Measurements from ENCODE around the gene ARFGAP3. TPM values are rescaled to one million over a fixed set of nuclear protein-coding genes. Genes with fewer than 3 reads are reported as not detected.

The ARFGAP3 gene
- total RNA-seq, 1 donor from 2014 or later: 78.2 TPM

DNA sequence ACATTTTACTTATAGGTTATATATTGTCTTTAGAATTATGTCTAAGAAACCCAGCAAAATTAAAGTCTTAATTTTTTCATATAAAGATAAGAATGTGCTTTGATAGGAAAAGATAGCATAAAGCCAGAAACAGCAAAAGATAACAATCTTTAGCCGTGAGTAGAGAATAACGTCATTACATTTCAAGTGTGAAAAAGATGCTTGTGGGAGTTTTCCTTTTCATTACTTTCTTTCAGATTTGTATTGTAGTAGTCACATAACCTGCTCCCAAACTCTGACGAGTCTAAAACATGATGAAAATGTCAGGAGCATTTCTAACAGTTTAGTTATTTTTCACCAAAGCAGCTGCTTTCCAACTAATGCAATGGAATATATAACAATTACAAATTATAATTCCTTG is 31.3 kb downstream of the ARFGAP3 start:
- no peak for DNase-seq (ENCODE audit: low read depth)

GRCh38 chr22:42821386-42821785 is 35.7 kb downstream of the ARFGAP3 start:
- DNase-seq (ENCODE audit: low read depth): no peak

DNA sequence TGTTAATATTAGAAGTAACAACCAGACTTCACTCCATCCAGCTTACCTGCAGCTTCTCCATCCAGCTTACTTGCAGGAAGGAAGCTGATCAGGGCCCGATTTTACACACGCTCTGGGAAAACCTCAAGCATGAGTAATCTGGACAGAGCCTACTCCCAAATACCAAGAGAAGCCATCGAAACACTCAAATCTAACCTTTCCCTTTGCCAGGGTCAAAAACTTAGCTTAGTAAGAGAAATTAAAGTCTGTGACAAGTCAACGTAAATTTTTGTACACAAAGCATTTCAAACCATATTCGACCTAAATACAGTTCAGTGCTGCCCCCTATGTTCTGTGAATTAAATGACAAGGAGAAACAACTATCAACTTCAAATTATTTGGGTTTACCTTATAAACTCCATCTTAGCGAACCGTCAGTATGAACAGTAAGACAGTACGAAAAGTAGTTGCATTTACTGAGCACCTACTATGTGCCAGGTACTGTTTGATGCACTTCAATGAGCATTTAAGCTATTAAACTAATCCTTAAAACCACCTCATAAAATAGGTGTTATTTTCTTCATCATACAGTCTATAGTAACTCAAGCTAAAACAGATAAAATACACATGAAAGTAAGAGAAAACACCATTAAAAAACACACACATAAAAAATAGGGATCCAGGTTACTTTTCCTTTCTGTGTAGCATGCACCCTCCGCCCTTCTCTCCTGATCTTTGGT is 36.9 kb downstream of the ARFGAP3 start:
- DNase-seq (ENCODE audit: low read depth): peak; percentile 67

DNA sequence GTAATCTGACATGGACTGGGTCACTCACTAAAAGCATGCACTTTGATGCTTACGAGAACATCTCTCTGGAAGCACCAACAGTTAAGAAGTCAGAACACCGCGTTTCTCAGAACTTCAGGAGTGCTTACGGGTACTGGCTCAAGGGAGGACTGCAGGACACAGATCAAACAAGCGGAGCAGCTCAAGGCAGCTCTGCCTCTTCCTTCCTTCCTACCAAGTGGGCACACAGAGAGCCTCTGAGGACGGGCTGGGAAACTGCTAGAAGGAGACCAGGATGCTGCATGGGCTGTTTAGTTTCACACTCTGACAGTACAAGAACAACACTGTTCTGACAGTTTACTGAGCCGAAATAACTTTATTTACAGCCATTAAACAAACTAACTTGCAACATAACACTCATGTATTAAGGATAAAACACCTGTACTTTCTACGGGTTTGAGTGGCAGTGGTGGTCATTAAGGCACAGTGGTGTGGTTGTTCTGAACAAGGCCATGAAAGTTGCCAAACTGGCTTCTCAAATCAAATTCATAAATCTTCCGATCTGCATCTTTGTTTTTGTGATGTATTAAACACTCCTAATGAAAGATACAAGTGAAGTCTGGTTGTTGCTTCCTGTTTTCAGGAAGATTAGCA is 37.5 kb downstream of the ARFGAP3 start:
- no peak for DNase-seq (ENCODE audit: low read depth)

GRCh38 chr22:42817556-42817955 is 39.5 kb downstream of the ARFGAP3 start:
- DNase-seq (ENCODE audit: low read depth): no peak

DNA sequence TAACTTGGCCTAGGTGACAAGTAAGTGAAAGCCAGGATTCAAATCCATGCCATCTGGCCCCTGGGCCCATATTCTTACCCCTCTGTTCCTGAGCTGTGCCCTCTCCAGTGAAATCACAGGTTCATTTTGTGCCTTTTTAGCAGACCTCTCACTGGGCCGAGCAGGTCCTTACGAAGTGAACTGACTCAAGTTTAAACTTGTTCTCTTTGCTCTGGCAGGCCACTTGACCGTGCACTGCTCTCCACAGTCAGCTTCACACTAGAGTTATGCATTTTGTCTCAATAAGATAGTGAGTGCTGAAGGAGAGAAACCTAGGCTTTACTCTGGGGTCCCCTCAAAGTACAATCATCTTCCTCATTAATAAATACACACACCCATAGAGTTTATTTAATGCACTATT is 40.7 kb downstream of the ARFGAP3 start:
- DNase-seq (ENCODE audit: low read depth): no peak

DNA sequence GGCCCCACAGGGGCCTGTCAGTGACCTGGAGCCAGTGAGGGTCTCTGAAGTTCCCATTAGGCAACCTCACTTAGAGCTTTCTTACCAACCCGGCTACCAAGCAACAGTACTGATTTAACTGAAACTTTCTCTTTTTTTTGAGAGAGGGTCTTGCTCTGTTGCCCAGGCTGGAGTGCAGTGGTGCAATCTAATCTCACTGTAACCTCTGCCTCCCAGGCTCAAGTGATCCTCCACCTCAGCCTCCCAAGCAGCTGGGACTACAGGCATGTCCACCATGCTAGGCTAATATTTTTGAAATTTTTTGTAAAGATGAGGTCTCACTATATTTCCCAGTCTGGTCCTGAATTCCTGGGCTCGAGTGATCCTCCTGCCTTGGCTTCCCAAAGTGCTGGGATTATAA is 42.5 kb downstream of the ARFGAP3 start:
- DNase-seq (ENCODE audit: low read depth): no peak

DNA sequence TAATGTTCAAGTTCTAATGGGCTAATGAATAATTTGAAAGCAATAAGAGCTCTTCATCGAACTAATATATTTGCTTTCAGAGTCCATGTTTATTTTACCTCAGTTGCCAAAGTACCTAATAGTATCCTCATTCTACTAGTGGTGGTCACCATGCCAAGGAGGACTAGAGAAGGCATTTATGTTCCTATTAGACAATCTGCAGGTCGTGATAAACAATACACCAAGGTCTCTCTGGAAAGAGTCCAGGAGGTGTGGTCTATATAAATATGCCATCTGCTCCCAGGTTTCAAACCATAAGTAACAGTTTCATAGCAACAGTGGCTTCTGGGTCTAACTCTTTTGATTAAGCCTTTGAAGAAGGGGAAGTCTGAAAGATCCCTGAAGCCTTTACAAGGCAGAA is 42.9 kb downstream of the ARFGAP3 start:
- DNase-seq (ENCODE audit: low read depth): peak; percentile 46

DNA sequence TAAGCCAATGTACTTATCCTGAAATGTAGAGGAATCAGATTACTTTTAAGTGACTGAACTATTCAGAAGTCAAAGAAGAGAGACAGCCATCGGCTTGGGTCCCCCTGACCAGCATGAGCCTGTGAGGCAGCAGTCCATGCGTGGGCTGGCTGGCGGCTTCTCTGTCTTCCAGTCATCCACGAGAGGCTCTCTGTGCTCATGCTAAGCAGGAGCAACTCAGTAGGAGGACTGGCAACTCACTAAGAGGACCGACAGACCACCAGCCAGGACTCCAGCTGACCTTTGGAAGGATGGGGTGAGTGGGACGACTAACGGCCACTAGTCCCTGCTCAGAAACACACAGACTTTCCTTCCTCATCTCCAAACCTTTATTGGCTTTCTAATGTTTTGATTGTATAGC is 43.6 kb downstream of the ARFGAP3 start:
- no peak for DNase-seq (ENCODE audit: low read depth)

DNA sequence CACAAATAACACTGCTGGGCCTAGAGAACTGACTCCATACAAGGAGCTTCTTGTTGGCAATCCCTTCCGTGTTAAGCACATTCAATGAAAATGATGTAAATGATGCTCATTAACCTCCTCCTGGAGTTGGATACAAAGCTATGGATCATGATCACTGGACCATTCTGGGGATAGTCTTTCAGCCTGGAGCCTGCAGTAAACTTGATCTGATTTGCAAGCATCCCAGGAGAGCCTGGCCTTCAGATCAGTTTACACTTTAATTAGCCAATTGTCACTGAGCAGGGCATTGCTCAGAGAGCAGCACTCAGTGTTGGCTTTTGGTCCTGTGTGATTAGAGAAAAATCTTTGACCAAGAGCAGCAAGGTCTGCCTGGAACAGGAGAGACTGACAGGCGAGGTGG is 45.6 kb downstream of the ARFGAP3 start:
- DNase-seq (ENCODE audit: low read depth): no peak

GRCh38 chr22:42808521-42808920 is 48.6 kb downstream of the ARFGAP3 start:
- DNase-seq (ENCODE audit: low read depth): no peak

GRCh38 chr22:42807185-42807584 is 49.9 kb downstream of the ARFGAP3 start:
- DNase-seq (ENCODE audit: low read depth): no peak

GRCh38 chr22:42805998-42806830 is 50.9 kb downstream of the ARFGAP3 start:
- peak; percentile 97 for DNase-seq (ENCODE audit: low read depth)

DNA sequence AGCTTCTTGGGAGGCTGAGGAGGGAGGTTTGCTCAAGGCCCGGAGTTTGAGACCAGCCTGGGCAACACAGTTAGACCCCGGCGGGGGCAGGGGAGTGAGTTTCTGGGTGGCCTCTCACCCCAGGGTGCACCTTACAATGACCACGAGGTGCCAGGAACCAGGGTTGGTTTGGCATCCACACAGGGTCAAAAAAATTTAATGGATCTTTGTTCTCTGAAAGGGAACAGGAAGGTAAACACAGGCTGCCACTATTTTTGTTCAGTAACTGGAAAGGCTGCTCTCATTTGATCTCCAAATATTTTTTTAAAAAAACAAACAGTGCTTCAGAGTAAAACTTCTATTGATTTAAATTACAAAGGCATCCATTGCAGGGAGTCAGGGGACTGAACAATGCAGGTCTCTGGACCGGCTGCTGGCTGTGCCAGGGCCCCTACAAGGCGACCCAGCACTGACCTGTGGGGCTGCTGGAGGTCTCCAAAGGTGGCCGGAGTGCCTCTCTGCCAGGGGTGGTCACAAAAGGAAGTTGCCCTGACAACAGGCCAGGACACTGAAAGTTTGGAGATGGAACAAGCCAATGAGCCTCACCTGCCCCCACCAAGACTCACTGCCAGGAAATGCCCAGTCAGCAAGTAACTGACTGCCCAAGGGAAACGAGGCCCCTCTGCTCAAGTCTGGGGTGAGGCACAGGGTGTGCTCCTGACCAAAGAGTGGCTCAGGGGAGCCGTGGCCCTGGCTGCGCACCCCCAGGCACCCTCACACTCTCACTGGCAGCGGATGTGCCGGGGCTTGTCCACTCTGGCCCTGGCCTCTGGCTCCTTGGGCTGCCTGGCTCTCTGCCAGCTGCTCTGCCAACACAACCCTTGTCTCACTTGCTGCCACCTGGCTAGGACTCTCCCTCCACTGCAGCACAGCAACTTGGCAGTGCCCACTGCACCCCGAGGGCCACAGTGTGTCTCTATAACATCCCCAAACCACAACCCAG is 51.8 kb downstream of the ARFGAP3 start:
- no peak for DNase-seq (ENCODE audit: low read depth)

GRCh38 chr22:42803389-42803788 is 53.7 kb downstream of the ARFGAP3 start:
- peak; percentile 76 for DNase-seq (ENCODE audit: low read depth)

GRCh38 chr22:42801252-42802080 is 55.6 kb downstream of the ARFGAP3 start:
- no peak for DNase-seq (ENCODE audit: low read depth)

- no peak for DNase-seq (ENCODE audit: low read depth)
Observed at GRCh38 chr22:42800451-42801251, 56.4 kb downstream of the ARFGAP3 start.

GRCh38 chr22:42799461-42800405 is 57.3 kb downstream of the ARFGAP3 start:
- no peak for DNase-seq (ENCODE audit: low read depth)

Measured in myocyte (in vitro differentiated cells).